HCT116 (cell line): ENCODE results near the gene SORL1-AS1.

ENCODE experiments used
- ATAC-seq: fragments of 200-7000 bp; cut with Tn5 transposase; 2 replicates; pipeline ENCODE4 v1.9.1; 2020; ENCODE audit warnings: mild to moderate bottlenecking, moderate library complexity
- BruUV-seq: library from RNA; stranded (reverse); fragments of 400-500 nt; replicated peaks from 2 replicates; lab custom pipeline; 2021; lab: Mats Ljungman, UMichigan
- CTCF ChIA-PET: fragments of 300-600 bp; sonication (Branson Sonifier 250); formaldehyde crosslinking; loops from one replicate; lab custom pipeline; 2021; ENCODE audit warnings: antibody characterized with exemption; lab: Charles Lee
- POLR2A ChIA-PET: fragments of 300-600, 350-600 bp; sonication (Branson Sonifier 250); formaldehyde crosslinking; loops from one replicate; lab custom pipeline; 2021; ENCODE audit warnings: antibody characterized with exemption; lab: Charles Lee
- RAD21 ChIA-PET, 2 experiments: fragments of 300-600 bp; sonication (Branson Sonifier 250); formaldehyde crosslinking; loops; one replicate each; lab custom pipeline; 2023; ENCODE audit warnings: low total read pairs in 2 of 2; ENCODE audit not compliant: uncharacterized antibody in 2 of 2, unreplicated experiment in 2 of 2, low non-redundant PET in 1 of 2; lab: Charles Lee
- DNase-seq: peaks from one replicate; pipeline ENCODE4 v3.0.0-alpha.2; 2010; ENCODE audit warnings: low read depth, low spot score
- H2AFZ ChIP-seq: fragments of 200-600 bp; shearing (Covaris generic), sonication (generic); 2 replicates; pipeline ENCODE4 v1.6.1; 2017; ENCODE audit warnings: low read depth, mixed run types, mixed read lengths, antibody characterized with exemption, low read length; ENCODE audit not compliant: poor library complexity, severe bottlenecking
- H3K27ac ChIP-seq: 2 replicates; pipeline ENCODE4 v1.5.1; 2012; ENCODE audit warnings: low read depth, low read length
- H3K27me3 ChIP-seq: fragments of 200-600 bp; sonication (generic); 2 replicates; pipeline ENCODE4 v1.6.1; 2016; ENCODE audit warnings: mixed run types, low read length, mixed read lengths; ENCODE audit not compliant: insufficient read depth
- H3K36me3 ChIP-seq, 2 experiments: fragments of 200-500 bp in 1 of 2; fragments of 200-600 bp in 1 of 2; sonication (Bioruptor generic) in 1 of 2; sonication (generic) in 1 of 2; 2 replicates each; pipeline versions ENCODE4 v1.5.1 to v1.6.1; 2014 to 2016; ENCODE audit warnings: low read length in 2 of 2, inconsistent platforms in 1 of 2, mixed read lengths in 1 of 2, mixed run types in 1 of 2; ENCODE audit not compliant: insufficient read depth in 2 of 2, control insufficient read depth in 1 of 2
- H3K4me1 ChIP-seq, 2 experiments: fragments of 200-600 bp in 1 of 2; sonication (generic) in 1 of 2; 2 replicates each; pipeline versions ENCODE4 v1.5.1 to v1.6.1; 2012 to 2017; ENCODE audit warnings: low read length in 2 of 2, inconsistent platforms in 1 of 2, mild to moderate bottlenecking in 1 of 2, mixed read lengths in 1 of 2, mixed run types in 1 of 2, moderate library complexity in 1 of 2; ENCODE audit not compliant: insufficient read depth in 2 of 2, control insufficient read depth in 1 of 2
- H3K4me2 ChIP-seq: fragments of 200-600 bp; sonication (generic); 2 replicates; pipeline ENCODE4 v1.6.1; 2017; ENCODE audit warnings: mixed run types, low read length, mixed read lengths
- H3K4me3 ChIP-seq, 2 experiments: fragments of 200-600 bp in 1 of 2; sonication (generic) in 1 of 2; replicated peaks in 1 of 2; 2 replicates each; pipeline ENCODE4 v1.5.1; 2011 to 2016; ENCODE audit warnings: low read length in 2 of 2, control low read depth in 1 of 2, low read depth in 1 of 2, mild to moderate bottlenecking in 1 of 2, mixed read lengths in 1 of 2, mixed run types in 1 of 2
- H3K79me2 ChIP-seq: fragments of 200-600 bp; sonication (generic); 2 replicates; pipeline ENCODE4 v1.6.1; 2017; ENCODE audit warnings: mild to moderate bottlenecking, mixed run types, low read length, moderate library complexity, mixed read lengths; ENCODE audit not compliant: insufficient read depth
- H3K9ac ChIP-seq: fragments of 200-600 bp; sonication (generic); 2 replicates; pipeline ENCODE4 v1.6.1; 2016; ENCODE audit warnings: low read length, mixed read lengths
- H3K9me2 ChIP-seq: fragments of 200-600 bp; sonication (generic), shearing (Covaris generic); 2 replicates; pipeline ENCODE4 v1.6.1; 2017; ENCODE audit warnings: mixed run types, mild to moderate bottlenecking, moderate library complexity; ENCODE audit not compliant: insufficient read depth
- H3K9me3 ChIP-seq, 2 experiments: fragments of 200-500 bp in 1 of 2; fragments of 200-600 bp in 1 of 2; sonication (Bioruptor generic) in 1 of 2; sonication (generic) in 1 of 2; 2 replicates each; pipeline ENCODE4 v1.6.1; 2014 to 2017; ENCODE audit warnings: low read length in 2 of 2, mixed read lengths in 2 of 2, inconsistent platforms in 1 of 2, low read depth in 1 of 2, mild to moderate bottlenecking in 1 of 2, mixed run types in 1 of 2, moderate library complexity in 1 of 2; ENCODE audit not compliant: control insufficient read depth in 1 of 2, insufficient read depth in 1 of 2
- H4K20me1 ChIP-seq: fragments of 200-600 bp; sonication (generic), shearing (Covaris generic); 2 replicates; pipeline ENCODE4 v1.6.1; 2017; ENCODE audit warnings: mixed run types, mild to moderate bottlenecking, moderate library complexity; ENCODE audit not compliant: insufficient read depth
- ATF3 ChIP-seq: IDR thresholded peaks from 2 replicates; pipeline ENCODE4 v1.6.1; 2012
- EGR1 ChIP-seq: IDR thresholded peaks from 2 replicates; pipeline ENCODE4 v1.6.1; 2012; ENCODE audit warnings: low read depth
- ELF1 ChIP-seq: IDR thresholded peaks from 2 replicates; pipeline ENCODE4 v1.6.1; 2012; ENCODE audit warnings: low read depth, borderline replicate concordance
- POLR2A ChIP-seq: IDR thresholded peaks from 2 replicates; pipeline ENCODE4 v1.7.0; 2011; ENCODE audit warnings: borderline replicate concordance; ENCODE audit not compliant: insufficient read depth, insufficient read length; ENCODE audit errors: extremely low read depth
- POLR2AphosphoS5 ChIP-seq: IDR thresholded peaks from 2 replicates; pipeline ENCODE4 v1.6.1; 2011; ENCODE audit warnings: mild to moderate bottlenecking, low read depth, low read length, moderate library complexity
- RAD21 ChIP-seq: IDR thresholded peaks from 2 replicates; pipeline ENCODE4 v1.6.1; 2012; ENCODE audit warnings: low read depth, mild to moderate bottlenecking
- REST ChIP-seq: IDR thresholded peaks from 2 replicates; pipeline ENCODE4 v1.6.1; 2012; ENCODE audit warnings: low read depth
- SIN3A ChIP-seq: IDR thresholded peaks from 2 replicates; pipeline ENCODE4 v1.6.1; 2012; ENCODE audit warnings: low read depth
- SP1 ChIP-seq: IDR thresholded peaks from 2 replicates; pipeline ENCODE4 v1.6.1; 2012; ENCODE audit warnings: low read depth
- SRF ChIP-seq: IDR thresholded peaks from 2 replicates; pipeline ENCODE4 v1.6.1; 2012; ENCODE audit warnings: low read depth
- YY1 ChIP-seq: IDR thresholded peaks from 2 replicates; pipeline ENCODE4 v1.6.1; 2011; ENCODE audit warnings: low read length, low read depth, moderate library complexity, mild to moderate bottlenecking; ENCODE audit not compliant: insufficient replicate concordance; ENCODE audit errors: extremely low read depth
- ZNF274 ChIP-seq: fragments of 200-500 bp; sonication (Bioruptor generic); IDR thresholded peaks from 2 replicates; pipeline ENCODE4 v1.6.1; 2014; ENCODE audit warnings: mild to moderate bottlenecking, low read depth, low read length, inconsistent platforms
- intact Hi-C: fragments of 100-400 bp; cut with micrococcal nuclease; formaldehyde crosslinking; loops from 2 replicates; pipeline ENCODE4 v1.10.0; 2022

SORL1-AS1 gene

GRCh38 chr11:121473064-121473777 is 20.5 kb upstream of the SORL1-AS1 start:
- DNase-seq (no peak), ATAC-seq (no peak)
- Histone ChIP-seq H3K9me2 (no peaks in the 10 kb centered on the region), H3K4me3 (no peak overlapping the region), H3K27ac (no peak overlapping the region), H3K4me1 (peaks cover 9 to 15% of the 10 kb centered on the region in 2 experiments), H3K4me2 (no peak overlapping the region), H3K9me3 (no peaks in the 10 kb centered on the region), H3K27me3 (no peaks in the 10 kb centered on the region), H4K20me1 (no peaks in the 10 kb centered on the region), H2AFZ (no peak overlapping the region), H3K9ac (no peak overlapping the region), H3K79me2 (no peaks in the 10 kb centered on the region), H3K36me3 (no peaks in the 10 kb centered on the region)
- CTCF ChIA-PET, result no interaction called here
- RAD21 ChIA-PET, result no interaction called here
- no TSS peak for BruUV-seq
- intact Hi-C loops, result no loop called here
- POLR2A ChIA-PET, result no interaction called here
- no peak for TF ChIP-seq SRF
- no peak for TF ChIP-seq POLR2A
- TF ChIP-seq ZNF274, result no peak
- no peak for TF ChIP-seq RAD21
- TF ChIP-seq ATF3, result no peak
- TF ChIP-seq ELF1, result no peak
- no peak for TF ChIP-seq SIN3A
- TF ChIP-seq POLR2AphosphoS5, result no peak
- no peak for TF ChIP-seq SP1
- TF ChIP-seq, all 23 proteins: peak for 0

DNA sequence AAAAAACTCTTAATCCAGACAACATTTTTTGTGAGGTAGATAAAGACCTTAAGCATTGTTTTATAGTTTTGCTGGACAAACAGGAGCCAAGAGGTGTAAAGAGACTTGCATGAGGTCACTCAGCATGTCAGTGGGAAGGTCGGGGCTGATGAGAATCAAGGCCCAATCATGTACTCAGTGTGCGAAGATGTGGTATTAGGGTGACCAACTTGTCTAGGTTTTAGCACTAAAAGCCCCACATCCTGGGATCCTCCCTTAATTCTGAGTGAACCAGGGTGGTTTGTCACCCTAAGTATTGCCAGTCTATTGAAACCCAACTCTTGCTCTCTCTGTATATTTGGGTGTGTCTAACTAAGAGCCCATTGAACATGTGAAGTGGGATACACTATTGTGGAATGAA is 19.5 kb upstream of the SORL1-AS1 start:
- Histone ChIP-seq H3K36me3 (no peaks in the 10 kb centered on the region), H3K9me2 (no peaks in the 10 kb centered on the region), H4K20me1 (no peaks in the 10 kb centered on the region), H3K27ac (no peak overlapping the region), H3K9ac (no peak overlapping the region), H3K9me3 (no peaks in the 10 kb centered on the region), H3K79me2 (no peaks in the 10 kb centered on the region), H3K4me2 (no peak overlapping the region), H3K4me1 (peaks cover 18 to 23% of the 10 kb centered on the region in 2 experiments), H3K27me3 (no peaks in the 10 kb centered on the region), H2AFZ (no peak overlapping the region), H3K4me3 (no peak overlapping the region)
- no TSS peak for BruUV-seq
- ChIA-PET CTCF (no interaction called here), POLR2A (no interaction called here), RAD21 (no interaction called here)
- ATAC-seq, result no peak
- intact Hi-C loops, result no loop called here
- no peak for DNase-seq
- no peak for TF ChIP-seq SP1
- no peak for TF ChIP-seq YY1
- TF ChIP-seq EGR1, result no peak
- TF ChIP-seq REST, result no peak
- TF ChIP-seq, all 23 proteins: peak for 0
